CD4-positive, alpha-beta T cell treated with Interleukin-17A for 4 hours (primary cell): ENCODE measurements around the gene LRRC46.

Experiments
- DNase-seq: peaks from one replicate; pipeline ENCODE4 v3.0.0-alpha.2; 2020; ENCODE audit warnings: mixed read lengths

LRRC46 gene

DNA sequence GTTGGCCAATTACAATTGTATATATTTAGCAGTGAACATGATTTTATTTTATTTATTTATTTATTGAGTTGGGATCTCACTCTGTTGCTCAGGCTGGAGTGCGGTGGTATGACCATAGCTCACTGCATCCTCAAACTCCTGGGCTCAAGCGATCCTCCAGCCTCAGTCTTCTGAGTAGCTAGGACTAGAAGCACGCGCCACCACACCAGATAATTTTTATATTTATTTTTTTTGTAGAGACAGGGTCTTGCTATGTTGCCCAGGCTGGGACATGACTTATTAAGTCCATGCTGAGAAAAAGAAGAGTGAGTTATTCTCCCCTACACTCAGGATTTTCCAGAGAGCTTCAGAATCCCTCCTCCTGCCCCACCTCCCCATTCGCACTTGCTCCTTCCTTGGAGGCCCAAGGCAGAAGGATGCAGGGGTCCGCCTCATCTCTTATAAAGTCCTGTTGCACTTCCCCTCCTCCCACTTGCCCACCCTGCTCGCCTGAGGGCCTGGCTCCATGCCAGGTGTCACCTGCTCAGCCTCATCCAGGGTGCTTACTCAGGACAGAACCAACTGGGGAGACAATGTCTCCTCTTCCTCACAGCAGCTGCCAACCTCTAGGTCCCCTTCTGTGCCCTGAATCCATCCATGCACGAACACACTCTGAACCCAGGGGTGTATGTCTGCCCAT lies 48.4 kb downstream of the LRRC46 start:
- DNase-seq: no peak

GRCh38 chr17:47882247-47882646 lies 50.8 kb downstream of the LRRC46 start:
- DNase-seq: no peak

- DNase-seq: no peak
Observed at GRCh38 chr17:47882695-47883588, 51.5 kb downstream of the LRRC46 start.

DNA sequence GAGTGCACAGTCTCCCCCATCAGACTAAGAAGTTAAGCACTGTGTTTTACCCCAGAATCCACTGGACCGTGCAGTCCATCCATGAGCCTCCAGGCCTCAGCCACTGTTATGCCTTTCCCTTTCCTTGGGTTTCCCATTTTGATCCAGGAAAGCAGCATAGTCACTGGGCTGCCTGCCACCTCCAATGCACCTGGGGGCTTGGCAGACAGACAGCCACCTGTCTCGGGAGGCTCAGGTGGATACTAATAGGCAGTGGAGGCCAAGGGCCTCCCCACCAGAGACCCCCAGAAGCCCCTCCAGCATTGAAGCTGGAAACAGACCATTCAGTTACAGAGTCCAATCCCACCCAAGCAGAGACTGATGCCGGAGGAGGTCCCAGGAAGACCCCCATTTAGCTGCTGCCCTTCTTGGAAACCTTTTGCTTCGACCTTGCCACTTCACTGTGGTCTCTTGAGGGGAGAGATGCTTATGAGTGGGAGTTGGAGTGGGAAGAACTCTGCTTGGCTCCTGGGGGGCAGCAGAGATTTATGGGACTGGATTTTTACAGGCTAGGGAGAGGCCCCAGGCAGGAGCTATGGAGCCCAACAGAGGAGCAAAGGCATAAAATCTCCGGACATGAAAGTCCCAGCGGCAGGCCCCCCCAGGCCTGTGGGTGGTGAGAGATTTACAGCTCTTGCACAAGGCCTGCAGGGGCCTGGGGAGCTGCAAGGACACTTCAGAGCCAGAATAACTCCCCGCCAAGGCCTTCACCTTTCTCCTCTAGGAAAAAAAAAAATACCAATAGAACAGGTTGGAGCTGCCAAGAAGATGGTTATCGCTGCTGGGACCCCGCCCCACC lies 52.3 kb downstream of the LRRC46 start:
- no peak for DNase-seq

DNA sequence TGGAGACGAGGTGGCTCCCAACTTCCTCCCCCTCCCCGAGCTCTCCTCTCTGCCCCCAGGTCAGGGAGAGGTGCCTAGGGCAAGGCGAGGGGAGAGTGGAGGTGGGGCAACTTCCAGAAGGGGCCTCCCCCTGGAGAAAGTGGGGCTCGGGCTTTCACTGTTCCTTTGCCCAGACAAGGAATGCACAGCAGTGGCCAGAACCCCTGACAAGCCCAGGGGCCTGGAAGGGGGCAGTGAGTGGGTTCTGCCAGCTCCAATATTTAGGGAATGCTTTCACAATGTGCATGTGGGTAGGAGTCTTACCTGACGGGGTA lies 52.9 kb downstream of the LRRC46 start:
- DNase-seq: no peak

- peak; percentile 43 for DNase-seq
Observed at GRCh38 chr17:47884905-47885730, 53.6 kb downstream of the LRRC46 start.
